ENCODE measurements around the gene UNC119.
"Not testable (repeated sequence)": the region's sequence is repeated elsewhere in the genome, so short reads cannot be mapped to it uniquely, and the experiment has no call there.

UNC119 gene

DNA sequence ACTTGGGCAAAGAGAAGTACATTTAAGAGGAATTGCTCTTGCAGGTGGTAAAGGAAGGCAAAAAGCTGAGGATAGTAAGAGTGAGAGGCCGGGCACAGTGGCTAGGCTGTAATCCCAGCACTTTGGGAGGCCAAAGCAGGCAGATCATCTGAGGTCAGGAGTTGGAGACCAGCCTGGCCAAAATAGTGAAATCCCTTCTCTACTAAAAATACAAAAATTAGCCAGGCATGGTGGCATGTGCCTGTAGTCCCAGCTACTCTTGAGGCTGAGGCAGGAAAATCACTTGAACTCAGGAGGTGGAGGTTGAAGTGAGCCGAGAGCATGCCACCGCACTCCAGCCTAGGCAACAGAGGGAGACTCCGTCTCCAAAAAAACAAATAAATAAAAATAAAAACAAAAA lies 30.1 kb downstream of the UNC119 start:
- not testable (repeated sequence) for DNase-seq (ENCODE audit: low spot score)

DNA sequence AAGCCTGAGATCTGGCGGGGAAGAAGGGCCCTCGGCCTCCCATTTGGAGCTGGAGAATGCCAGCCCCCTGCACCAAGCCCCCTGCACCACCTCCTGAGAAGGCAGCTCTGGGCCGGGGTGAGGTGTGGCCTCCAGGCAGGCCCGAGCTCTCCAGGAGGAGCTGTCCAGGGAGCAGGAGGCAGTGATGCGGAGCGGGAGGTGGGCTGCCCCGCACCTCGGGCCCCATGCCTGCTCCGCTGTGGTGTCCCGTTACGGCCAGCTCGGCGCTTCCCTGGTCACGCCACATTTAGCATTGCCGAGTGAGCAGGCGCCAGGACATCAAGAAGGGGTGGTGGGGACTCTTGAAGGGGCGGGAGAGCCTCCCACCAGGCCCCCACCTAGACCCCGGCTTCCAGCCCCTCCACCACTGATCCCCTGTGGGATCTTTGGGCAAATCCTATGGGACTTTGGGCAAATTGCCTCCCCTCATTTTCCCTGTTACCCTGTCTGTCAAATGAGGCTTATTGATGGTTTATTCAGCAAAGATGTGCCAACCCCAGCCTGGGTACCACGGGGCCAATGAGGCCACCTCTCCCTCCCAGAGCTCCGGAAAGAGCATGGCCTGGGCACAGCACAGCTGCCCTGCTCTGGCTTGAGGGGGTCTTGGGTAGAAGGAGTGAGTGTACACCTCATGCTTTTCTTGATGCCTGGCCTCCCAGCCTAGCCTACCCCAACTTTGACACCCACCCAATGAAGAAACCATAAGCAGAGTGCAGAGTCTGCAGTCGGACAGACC lies 30.9 kb downstream of the UNC119 start:
- DNase-seq (ENCODE audit: low spot score): no peak

DNA sequence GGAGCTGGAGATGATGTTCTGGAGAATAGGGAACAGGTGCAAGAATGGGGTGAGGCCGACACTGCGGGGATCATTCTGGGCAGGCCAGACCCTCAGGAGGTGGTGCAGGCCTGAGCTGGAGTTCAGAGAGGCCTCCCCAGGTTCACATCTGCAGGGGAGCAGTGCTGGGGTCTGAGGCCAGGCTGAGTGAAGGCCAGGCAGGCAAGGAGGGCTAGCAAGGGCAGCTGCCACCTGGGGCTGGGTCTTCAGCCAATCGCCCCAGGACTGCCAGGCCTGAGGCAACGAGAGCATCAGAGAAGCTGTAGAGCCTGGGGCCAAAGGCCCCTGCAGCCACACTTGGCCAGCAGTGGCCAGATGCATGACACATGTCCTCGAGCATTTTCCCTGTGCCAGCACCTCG lies 31.7 kb downstream of the UNC119 start:
- no peak for DNase-seq (ENCODE audit: low spot score)

DNA sequence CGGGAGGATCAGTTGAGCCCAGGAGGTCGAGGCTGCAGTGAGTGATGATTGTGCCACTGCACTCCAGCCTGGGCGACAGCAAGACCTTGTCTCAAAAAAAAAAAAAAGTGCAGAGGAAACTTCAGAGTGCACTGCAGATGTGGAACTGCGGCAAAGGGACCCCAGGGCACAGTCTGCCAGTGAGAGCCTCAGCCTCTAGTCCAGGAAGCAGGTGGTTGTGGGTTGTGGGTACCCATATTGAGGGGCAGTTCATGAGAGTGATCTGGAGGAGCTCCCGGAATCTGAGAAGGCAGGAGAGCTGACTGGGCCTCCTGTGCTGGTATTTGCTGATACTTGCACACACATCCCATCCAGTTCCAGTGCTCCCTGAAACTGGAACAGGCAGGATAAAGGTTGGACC lies 33.2 kb downstream of the UNC119 start:
- DNase-seq (ENCODE audit: low spot score): no peak

DNA sequence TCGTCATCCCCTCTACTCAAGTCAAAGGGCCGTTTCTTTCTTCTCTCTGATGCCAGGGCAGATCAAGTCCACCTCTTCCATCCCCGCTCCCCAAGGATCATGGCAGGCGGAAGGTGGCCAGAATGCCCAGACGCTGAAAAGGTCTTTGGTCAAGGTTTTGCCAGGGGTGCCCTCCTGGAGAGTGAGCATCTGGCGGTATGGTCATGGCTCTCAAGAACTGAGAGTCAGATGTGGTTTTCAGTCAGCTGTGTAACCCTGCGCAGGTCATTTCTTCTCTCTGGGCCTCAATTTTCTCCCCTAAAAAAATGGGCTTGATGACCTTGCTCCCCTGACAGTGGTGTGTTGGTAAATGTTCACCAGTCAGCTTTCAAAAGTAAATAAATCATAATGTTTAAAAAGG lies 33.8 kb downstream of the UNC119 start:
- DNase-seq (ENCODE audit: low spot score): no peak

GRCh38 chr17:28518132-28518531 lies 34.3 kb downstream of the UNC119 start:
- DNase-seq (ENCODE audit: low spot score): no peak

DNA sequence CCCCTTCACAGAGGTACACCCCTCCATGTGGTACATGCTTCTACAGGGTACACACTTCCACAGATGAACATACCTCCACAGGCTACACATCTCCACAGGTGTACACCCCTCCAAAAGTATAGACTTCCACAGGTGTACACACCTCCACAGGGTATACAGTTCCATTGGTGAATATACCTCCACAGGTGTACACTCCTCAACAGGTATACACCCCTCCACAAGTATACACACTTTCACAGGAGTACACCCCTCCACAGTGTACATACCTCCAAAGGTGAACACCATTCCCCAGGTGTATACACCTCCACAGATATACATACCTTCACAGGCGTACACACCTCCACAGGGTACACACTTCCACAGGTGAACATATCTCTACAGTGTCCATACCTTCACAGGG lies 36.9 kb downstream of the UNC119 start:
- no peak for DNase-seq (ENCODE audit: low spot score)

DNA sequence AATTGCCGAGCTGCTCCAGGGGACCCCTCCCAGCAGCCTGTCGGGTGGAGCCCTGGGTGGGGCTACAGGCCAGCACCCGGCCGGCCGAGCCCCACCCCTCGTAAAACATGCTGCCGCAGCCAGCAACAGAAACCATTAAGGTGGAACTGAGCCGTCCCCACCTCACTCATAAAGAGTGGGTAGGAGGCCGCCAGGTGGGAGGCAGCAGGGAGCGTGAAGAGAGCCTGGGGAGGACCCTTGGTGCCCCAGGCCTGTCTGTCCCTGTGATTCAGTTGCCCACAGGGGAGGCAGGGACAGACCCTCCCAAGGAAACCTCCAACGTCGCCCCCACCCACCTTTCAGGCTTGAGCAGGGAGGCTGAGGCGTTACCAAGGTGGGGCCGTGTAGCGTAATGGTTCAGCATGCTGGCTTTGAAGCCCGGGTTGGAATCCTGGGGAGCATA lies 37.8 kb downstream of the UNC119 start:
- no peak for DNase-seq (ENCODE audit: low spot score)

GRCh38 chr17:28513476-28513875 lies 38.9 kb downstream of the UNC119 start:
- no peak for DNase-seq (ENCODE audit: low spot score)

GRCh38 chr17:28511858-28512461 lies 40.5 kb downstream of the UNC119 start:
- no peak for DNase-seq (ENCODE audit: low spot score)

- DNase-seq (ENCODE audit: low spot score): no peak
These were observed 42.6 kb downstream of the UNC119 start for GRCh38 chr17:28509789-28510188.

- DNase-seq (ENCODE audit: low spot score): no peak
These were observed 44.2 kb downstream of the UNC119 start for GRCh38 chr17:28508211-28508724.

- DNase-seq (ENCODE audit: low spot score): peak; percentile 48
These were observed 44.7 kb downstream of the UNC119 start for GRCh38 chr17:28507567-28508203.

DNA sequence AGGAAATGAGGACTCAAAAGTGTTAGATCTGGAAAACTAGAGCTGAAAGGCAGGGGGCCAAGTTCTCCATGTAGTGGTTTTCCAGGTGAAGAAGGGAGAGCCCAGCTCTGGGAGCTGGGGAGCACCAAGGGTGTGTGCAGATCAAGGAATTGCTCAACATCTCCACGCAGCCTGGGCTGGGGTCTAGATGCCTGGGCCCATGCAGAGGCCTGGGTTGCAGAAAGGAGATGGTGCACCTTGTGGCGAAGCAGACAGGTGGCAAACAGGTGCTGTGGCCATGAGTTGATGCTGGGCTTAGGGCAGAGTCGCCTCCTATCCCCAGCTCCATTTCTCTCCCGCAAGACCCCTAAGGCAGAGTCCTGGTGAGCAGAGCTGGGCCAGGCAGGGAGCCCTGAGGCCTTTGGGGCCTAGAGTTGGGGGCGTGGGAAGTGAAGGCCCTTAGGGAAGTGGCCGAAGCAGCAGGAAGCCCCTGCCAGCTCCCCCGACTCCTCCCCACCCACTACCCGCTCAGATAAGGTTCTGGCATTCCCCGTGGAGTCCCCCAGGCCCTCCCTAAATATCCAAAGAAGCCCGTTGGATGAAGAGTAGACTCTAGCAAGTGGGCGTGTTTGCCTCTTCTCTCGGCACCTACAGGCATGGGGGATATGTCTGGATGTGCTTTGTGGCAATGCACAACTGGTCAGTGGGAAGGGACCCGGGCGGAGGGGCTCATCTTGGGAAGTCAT lies 45.5 kb downstream of the UNC119 start:
- DNase-seq (ENCODE audit: low spot score): no peak

- no peak for DNase-seq (ENCODE audit: low spot score)
These were observed 46.3 kb downstream of the UNC119 start, which contains the start of gene FOXN1 for GRCh38 chr17:28505986-28506665. Gene FOXN1 (plus strand): TSS chr17:28506348. CDS start chr17:28523970, 17,622 bp downstream.

DNA sequence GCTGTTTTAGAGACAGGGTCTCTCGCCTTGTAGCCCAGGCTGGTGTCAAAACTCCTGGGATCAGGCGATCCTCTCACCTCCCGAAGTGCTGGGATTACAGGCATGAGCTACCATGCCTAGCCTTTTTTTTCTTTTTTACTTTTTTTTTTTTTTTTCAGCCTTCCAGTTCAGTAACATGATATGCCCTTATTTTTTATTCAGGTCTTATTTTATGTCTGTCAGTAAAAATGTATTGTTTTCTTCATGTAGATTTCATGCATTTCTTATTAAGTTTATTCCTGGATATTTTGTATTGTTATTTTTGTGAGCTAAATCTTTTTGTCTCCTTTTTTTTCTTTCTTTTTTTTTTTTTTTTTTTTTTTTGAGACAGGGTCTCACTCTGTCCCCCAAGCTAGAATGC lies 49.0 kb downstream of the UNC119 start:
- DNase-seq (ENCODE audit: low spot score): no peak

DNA sequence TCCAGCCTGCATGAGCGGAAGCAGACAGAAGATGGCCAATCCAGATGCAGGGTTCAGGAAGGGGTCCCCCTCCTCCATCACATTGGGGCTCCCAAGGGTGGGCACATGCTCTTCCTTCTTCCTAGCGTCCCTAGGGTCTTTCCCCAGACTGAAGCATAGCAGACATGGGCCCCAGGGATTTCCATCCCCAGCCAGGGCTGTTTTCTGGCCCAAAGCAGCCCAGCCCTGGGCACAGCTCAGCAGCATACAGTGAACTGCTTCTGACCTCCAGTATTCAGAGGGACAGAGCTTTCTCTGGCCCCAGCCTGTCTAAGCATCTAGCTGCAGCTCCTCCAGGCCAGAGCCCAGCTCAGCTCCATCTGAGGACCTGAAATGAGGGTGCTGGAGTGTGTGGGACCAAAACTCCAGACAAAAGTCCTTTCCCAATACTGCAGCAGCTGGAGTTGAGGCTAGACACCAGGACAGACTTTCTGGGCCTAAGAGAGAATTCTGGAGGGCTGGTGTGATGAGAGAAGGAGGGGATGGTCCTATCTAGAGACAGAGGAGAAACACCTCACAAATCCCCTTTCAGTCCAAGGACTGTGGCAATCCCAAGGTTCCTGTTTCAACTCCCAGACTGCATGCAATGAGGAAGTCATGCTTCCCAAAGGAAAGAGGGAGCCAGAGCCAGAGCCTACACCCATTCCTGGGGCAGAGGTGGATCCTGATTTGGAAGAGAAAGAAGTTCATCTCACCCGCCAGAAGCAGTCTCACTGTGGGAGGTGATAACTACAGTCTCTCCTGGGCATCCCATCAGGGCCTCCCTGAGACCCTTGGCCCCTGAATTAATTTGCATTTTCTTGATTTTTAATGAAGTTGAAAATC lies 50.8 kb downstream of the UNC119 start:
- no peak for DNase-seq (ENCODE audit: low spot score)

DNA sequence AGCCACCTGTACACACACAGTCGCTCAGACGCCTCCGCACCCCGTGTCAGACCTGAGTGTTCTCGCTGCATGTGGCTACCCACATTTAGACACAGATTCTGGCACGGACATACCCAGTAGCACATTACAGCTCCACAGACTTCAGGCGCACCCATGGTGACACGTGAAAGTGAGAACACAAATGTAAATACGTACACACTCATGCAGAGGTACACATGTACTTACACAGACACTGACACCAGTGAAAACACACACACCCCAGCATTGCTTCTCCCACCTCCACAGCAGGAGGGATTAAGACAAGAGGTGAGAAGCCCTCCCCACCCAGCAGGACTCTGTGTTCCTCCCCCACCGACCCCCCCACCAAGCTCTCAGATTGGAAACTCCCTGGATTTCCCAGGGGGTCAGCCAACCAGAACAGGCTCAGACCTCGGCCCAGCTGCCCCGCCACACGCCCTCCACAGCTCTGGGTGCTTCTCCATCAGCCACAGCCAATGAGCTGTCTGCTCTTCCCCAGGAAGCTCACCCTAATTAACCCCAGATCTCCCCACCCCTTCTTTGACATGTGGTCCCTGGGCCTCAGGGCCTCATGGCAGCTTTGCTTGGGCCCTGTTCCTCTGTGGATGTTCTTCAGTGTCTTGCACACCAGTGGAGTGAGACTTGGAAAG lies 51.6 kb downstream of the UNC119 start:
- no peak for DNase-seq (ENCODE audit: low spot score)

DNA sequence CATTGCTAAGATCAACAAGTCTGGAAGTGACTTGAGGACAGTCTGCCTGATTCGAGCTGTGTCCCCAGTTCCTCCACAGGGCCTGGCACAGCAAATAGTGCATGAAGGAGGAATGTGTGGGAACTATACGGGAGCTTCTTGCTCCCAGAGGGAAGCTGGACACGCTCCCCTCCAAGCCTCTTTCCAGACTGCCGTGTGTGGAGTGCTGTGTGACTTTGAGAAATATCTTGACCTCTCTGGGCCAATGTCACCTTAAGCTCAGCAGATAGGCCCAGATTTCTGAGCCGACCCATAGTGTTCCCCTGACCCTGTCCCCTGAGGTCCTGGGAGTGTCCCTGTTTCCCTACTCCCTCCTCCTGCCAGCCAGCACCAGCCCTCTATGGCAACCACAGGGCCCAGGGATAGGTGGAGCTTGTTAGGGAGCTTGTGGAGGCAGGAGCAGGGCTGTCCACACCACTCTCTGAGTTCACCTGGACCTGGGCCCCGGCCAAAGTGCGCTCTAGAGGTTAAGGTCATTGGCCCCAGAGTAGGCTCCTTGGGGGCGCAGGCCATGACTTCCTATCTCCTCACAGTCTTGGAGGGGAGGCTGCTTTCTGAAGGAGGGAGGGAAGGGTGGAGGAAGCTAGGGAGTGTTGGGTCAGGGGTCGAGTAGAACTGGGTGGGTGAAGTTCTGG lies 52.6 kb downstream of the UNC119 start:
- DNase-seq (ENCODE audit: low spot score): no peak

DNA sequence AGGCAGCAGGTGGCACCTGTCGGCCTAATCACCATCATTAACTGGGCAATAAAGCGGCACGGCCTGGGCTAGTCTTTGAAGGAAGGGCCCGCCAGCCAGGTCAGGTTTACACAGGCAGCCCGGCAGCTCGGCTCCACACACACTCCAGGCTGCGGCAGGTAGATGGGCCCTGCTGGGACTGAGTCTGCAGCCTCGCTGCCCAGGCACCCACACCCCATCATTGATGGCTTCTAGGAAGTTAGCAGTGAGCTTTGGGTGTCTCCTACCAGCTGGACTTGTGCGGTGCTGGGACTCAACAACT lies 53.1 kb downstream of the UNC119 start:
- DNase-seq (ENCODE audit: low spot score): no peak
